Measurements from ENCODE around the gene PLXNA4.
"Not testable (repeated sequence)": the region's sequence is repeated elsewhere in the genome, so short reads cannot be mapped to it uniquely, and the experiment has no call there.

Gene PLXNA4

DNA sequence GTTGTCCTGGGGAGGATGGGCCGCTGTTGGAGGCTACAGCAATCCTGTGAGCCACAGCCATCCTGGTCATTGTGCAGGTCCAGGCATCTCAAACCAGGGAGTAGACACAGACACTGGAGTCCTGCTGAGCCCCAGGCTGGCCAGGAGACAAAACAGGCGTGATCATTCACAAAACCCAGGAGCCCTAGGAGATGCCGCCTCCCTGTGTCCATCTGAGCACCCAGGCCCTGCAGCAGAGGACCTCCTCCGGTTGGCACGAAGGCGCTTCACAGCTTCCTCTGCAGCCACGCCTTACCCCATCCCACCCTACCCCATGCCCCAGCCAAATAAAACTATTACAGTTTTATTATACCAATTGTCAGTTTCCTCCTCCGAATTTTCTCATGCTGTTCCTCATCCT lies 183.6 kb downstream of the PLXNA4 start:
- FAIRE-seq (no peak), DNase-seq (ENCODE audit: insufficient read length, low spot score) (no peak)
- no peak for TF ChIP-seq POLR2A (IDR thresholded peaks at IDR 0.05; ENCODE audit: low read depth, low read length)

DNA sequence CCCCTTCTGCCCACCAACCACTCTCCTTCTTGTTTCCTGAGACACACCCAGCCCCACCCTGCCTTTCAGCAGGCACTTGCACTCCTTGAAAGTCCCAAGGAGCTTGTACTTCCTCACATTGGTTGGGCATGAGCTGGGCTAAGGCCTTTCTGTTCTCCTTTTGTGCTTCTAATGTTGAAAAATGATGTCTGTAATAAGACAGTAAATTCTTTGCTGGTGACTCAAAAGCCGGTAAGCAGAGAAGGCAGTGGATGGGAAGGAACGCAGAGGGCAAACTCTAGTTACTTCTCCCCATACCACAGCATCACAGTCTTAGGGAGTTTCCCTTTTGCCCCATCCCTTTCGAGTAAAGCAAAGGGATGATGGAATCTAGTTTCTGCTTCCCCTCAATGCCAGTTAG lies 185.6 kb downstream of the PLXNA4 start:
- no peak for FAIRE-seq
- TF ChIP-seq POLR2A (IDR thresholded peaks at IDR 0.05; ENCODE audit: low read depth, low read length): no peak
- no peak for DNase-seq (ENCODE audit: insufficient read length, low spot score)

DNA sequence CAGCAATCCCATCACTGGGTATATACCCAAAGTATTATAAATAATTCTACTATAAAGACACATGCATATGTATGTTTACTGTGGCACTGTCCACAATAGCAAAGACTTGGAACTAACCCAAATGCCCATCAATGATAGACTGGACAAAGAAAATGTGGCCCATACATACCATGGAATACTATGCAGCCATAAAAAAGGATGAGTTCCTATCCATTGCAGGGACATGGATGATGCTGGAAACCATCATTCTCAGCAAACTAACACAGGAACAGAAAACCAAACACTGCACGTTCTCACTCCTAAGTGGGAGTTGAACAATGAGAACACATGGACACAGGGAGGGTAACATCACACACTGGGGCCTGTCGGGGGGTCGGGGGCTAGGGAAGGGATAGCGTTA lies 186.2 kb downstream of the PLXNA4 start:
- FAIRE-seq: not testable (repeated sequence)

DNA sequence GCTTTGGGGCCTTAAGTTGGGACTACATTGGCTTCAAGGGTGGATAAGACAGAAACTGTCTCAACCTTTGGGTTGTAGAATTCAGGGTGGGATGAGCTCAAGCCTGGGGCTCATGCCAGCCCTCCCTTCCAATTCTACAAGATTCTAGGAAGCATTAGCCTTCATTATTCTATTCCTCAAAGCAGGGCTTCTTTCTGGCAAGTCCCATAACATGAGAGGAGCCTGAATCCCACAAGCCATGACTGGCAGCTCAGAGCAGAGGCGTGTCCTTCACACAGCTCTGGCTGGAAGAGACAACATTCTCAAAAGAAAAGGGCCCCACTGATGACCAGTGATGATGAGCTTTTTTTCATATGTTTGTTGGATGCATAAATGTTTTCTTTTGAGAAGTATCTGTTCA lies 187.6 kb downstream of the PLXNA4 start:
- TF ChIP-seq POLR2A (IDR thresholded peaks at IDR 0.05; ENCODE audit: low read depth, low read length): no peak
- DNase-seq (ENCODE audit: insufficient read length, low spot score) (no peak), FAIRE-seq (no peak)

More for the DNA sequence above, 186.2 kb downstream of the PLXNA4 start:
- DNase-seq (ENCODE audit: insufficient read length, low spot score): not testable (repeated sequence)

GRCh38 chr7:132387596-132387995 lies 188.7 kb downstream of the PLXNA4 start:
- no peak for TF ChIP-seq POLR2A (IDR thresholded peaks at IDR 0.05; ENCODE audit: low read depth, low read length)
- FAIRE-seq (no peak), DNase-seq (ENCODE audit: insufficient read length, low spot score) (no peak)

- no peak for DNase-seq (ENCODE audit: insufficient read length, low spot score)
- no peak for TF ChIP-seq POLR2A (IDR thresholded peaks at IDR 0.05; ENCODE audit: low read depth, low read length)
- no peak for FAIRE-seq
Measured at GRCh38 chr7:132386201-132386681, 190.0 kb downstream of the PLXNA4 start.

- TF ChIP-seq POLR2A (IDR thresholded peaks at IDR 0.05; ENCODE audit: low read depth, low read length): no peak
- DNase-seq (ENCODE audit: insufficient read length, low spot score) (no peak), FAIRE-seq (no peak)
Measured at GRCh38 chr7:132383962-132384361, 192.3 kb downstream of the PLXNA4 start.

DNA sequence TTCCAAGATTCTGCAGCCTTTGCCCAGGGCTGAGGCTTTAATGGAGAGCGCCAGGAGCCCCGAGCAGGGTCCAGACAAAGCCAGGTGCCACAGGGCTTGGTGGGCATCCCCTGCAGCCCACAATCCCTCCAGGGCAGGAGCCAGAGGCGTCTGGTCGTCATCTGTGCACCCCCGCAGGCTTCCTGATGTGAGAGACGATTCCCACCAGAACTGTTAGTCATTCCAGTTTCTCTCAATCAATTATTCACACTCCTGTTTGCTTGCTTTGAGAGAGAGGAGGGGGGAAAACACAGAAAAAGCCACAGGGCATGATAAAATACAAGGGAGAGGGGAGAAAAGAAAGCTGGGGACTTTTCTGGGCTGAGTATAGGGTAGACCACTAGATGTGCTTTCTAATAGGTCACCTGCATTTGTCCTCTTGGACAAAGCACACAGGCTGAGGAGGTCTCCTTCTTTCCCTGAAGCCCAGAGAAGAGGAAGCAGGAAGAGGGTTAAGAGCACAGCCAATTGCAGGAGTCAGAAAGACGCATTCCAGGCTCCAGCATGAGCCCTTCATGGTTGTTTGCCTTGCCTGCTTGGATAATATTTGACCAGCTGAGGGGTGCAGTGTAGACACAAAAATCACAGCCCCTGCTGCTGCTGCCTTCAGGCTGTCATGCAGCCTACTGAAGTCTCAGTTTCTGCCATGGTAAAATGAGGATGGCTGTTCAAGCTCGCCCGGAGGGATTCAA lies 194.4 kb downstream of the PLXNA4 start:
- FAIRE-seq: no peak
- no peak for DNase-seq (ENCODE audit: insufficient read length, low spot score)
- no peak for TF ChIP-seq POLR2A (IDR thresholded peaks at IDR 0.05; ENCODE audit: low read depth, low read length)

GRCh38 chr7:132380059-132380458 lies 196.2 kb downstream of the PLXNA4 start:
- no peak for FAIRE-seq
- no peak for DNase-seq (ENCODE audit: insufficient read length, low spot score)
- TF ChIP-seq POLR2A (IDR thresholded peaks at IDR 0.05; ENCODE audit: low read depth, low read length): no peak

- FAIRE-seq (no peak), DNase-seq (ENCODE audit: insufficient read length, low spot score) (no peak)
- no peak for TF ChIP-seq POLR2A (IDR thresholded peaks at IDR 0.05; ENCODE audit: low read depth, low read length)
Measured at GRCh38 chr7:132379292-132379691, 197.0 kb downstream of the PLXNA4 start.

- DNase-seq (ENCODE audit: insufficient read length, low spot score) (no peak), FAIRE-seq (no peak)
- no peak for TF ChIP-seq POLR2A (IDR thresholded peaks at IDR 0.05; ENCODE audit: low read depth, low read length)
Measured at GRCh38 chr7:132377703-132378584, 198.3 kb downstream of the PLXNA4 start.

- no peak for FAIRE-seq
- TF ChIP-seq POLR2A (IDR thresholded peaks at IDR 0.05; ENCODE audit: low read depth, low read length): no peak
- DNase-seq (ENCODE audit: insufficient read length, low spot score): no peak
Measured at GRCh38 chr7:132377015-132377414, 199.3 kb downstream of the PLXNA4 start.

DNA sequence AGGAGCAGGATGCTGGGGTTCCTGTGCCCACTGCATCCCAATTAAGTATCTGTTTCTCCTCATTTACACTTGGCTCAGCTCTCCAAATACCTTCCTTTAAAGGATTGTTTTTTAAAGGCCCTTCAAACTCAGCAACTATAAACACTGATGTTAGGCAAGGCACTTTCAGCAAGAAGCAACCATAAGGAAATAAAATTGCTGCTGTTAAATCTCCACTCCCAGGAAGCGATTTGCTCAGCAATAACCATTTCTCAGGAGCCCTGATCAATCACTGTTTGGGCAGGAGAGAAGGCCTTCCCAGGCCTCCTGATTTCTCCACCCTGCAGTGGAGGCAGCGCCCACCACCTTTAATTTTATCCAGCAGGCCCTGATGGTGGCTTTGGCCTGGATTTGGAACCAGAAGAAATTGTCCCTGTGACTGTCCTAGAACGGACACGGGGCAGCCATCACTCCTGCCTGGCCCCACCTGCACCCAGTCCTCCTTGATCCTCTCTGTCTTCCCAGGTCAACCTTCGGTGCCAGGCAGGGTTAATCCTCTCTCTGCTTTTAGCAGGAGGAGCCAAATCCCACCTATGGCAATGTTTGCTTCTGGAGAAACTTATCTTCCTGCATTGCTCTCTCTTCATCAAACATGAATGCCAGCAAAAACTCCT lies 199.8 kb downstream of the PLXNA4 start:
- no peak for FAIRE-seq
- DNase-seq (ENCODE audit: insufficient read length, low spot score): no peak
- no peak for TF ChIP-seq POLR2A (IDR thresholded peaks at IDR 0.05; ENCODE audit: low read depth, low read length)

- no peak for DNase-seq (ENCODE audit: insufficient read length, low spot score)
- no peak for FAIRE-seq
- no peak for TF ChIP-seq POLR2A (IDR thresholded peaks at IDR 0.05; ENCODE audit: low read depth, low read length)
Measured at GRCh38 chr7:132373879-132374278, 202.4 kb downstream of the PLXNA4 start.

Data from H54 (cell line).